ENCODE results near the gene PEX5L. TPM values are rescaled to one million over a fixed set of nuclear protein-coding genes. Genes with fewer than 3 reads are reported as not detected.

PEX5L gene
- total and polyA plus RNA-seq, 2 donors (not counting 1 experiment from before 2014, with no cell fraction given) = not detected

- Histone ChIP-seq H3K4me1 (ENCODE audit: control insufficient read depth in 2 of 2, insufficient read depth in 2 of 2, low read length in 2 of 2) (no peaks in the 10 kb centered on the region), H3K4me3 (ENCODE audit: control extremely low read depth in 1 of 5, extremely low read depth in 1 of 5, insufficient read depth in 1 of 5, low read depth in 2 of 5, low read length in 4 of 5) (no peak overlapping the region), H4K20me1 (ENCODE audit: control insufficient read depth, insufficient read depth, low read length, poor library complexity, severe bottlenecking) (no peaks in the 10 kb centered on the region), H3K9ac (ENCODE audit: low read length) (no peak overlapping the region), H3K27me3 (replicated peaks in 1 of 4; ENCODE audit: control extremely low read depth in 1 of 4, control insufficient read depth in 3 of 4, insufficient read depth in 4 of 4, low read length in 3 of 4) (no peaks in the 10 kb centered on the region), H2AFZ (ENCODE audit: insufficient read depth, low read depth, low read length, poor library complexity, severe bottlenecking) (no peak overlapping the region), H3K9me3 (ENCODE audit: control extremely low read depth in 1 of 3, control insufficient read depth in 2 of 3, insufficient read depth in 1 of 3, low read length in 2 of 3) (no peaks in the 10 kb centered on the region), H3K27ac (ENCODE audit: low read length in 2 of 2) (no peak overlapping the region), H3K79me2 (ENCODE audit: control insufficient read depth, insufficient read depth, low read length) (no peaks in the 10 kb centered on the region), H3K36me3 (replicated peaks in 1 of 2; ENCODE audit: control extremely low read depth in 1 of 2, control insufficient read depth in 1 of 2, extremely low read depth in 1 of 2, insufficient read depth in 2 of 2, low read length in 1 of 2) (no peaks in the 10 kb centered on the region), H3K4me2 (replicated peaks; ENCODE audit: low read depth, low read length, poor library complexity, severe bottlenecking) (no peak overlapping the region)
- peaks cover 2% of the 10 kb centered on the region for H3K9me3 Mint-ChIP-seq (ENCODE audit: insufficient read depth)
- ATAC-seq (ENCODE audit: low read depth) = no peak
- intact Hi-C loops (cut with micrococcal nuclease) = no loop called here
- CTCF ChIA-PET = no interaction called here
- DNase-seq = no peak
- H3K4me3 Mint-ChIP-seq = no peak overlapping the region
- H3K27ac Mint-ChIP-seq = no peak overlapping the region
- no peaks in the 10 kb centered on the region for H3K27me3 Mint-ChIP-seq
- no peaks in the 10 kb centered on the region for H3K4me1 Mint-ChIP-seq
- no CpG with 5 or more reads among the region's 2 CpGs for WGBS (ENCODE audit: insufficient coverage)
- TF ChIP-seq EZH2 (IDR thresholded peaks at IDR 0.05; ENCODE audit: borderline replicate concordance, insufficient read depth, low read depth, low read length, poor library complexity, severe bottlenecking) (no peak), CTCF (IDR thresholded peaks at IDR 0.05) (no peak)
- POLR2A ChIA-PET = no interaction called here
These were observed 48.5 kb upstream of the PEX5L start for GRCh38 chr3:180085122-180085710.

DNA sequence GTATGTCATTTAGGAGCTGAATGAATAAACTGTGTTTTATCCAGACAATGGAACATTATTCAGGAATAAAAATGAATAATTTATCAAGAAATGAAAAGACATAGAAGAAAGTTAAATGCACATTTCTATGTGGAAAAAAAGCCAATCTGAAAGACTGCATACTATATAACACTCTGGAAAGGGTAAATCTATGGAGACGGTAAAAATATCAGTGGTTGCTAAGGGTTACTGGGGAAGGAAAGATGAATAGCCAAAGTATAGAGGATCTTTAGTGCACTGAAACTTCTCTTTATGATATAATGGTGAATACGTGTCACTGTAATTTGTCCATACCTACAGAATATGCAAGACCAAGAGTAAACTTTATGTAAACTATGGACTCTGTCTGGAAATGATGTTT, 46.0 kb upstream of the PEX5L start:
- H3K9me3 ChIP-seq (ENCODE audit: control extremely low read depth in 1 of 3, control insufficient read depth in 2 of 3, insufficient read depth in 1 of 3, low read length in 2 of 3) = no peaks in the 10 kb centered on the region
- ChIA-PET CTCF (no interaction called here), POLR2A (no interaction called here)
- Mint-ChIP-seq H3K27ac (no peak overlapping the region), H3K4me3 (no peak overlapping the region), H3K4me1 (no peaks in the 10 kb centered on the region), H3K27me3 (peaks cover 2% of the 10 kb centered on the region), H3K9me3 (ENCODE audit: insufficient read depth) (no peaks in the 10 kb centered on the region)
- no CpG with 5 or more reads among the region's 2 CpGs for WGBS (ENCODE audit: insufficient coverage)
- H3K4me1 ChIP-seq (ENCODE audit: control insufficient read depth in 2 of 2, insufficient read depth in 2 of 2, low read length in 2 of 2) = no peaks in the 10 kb centered on the region
- DNase-seq = no peak
- H3K9ac ChIP-seq (ENCODE audit: low read length) = no peak overlapping the region
- intact Hi-C loops (cut with micrococcal nuclease) = no loop called here
- ATAC-seq (ENCODE audit: low read depth) = no peak
- no peak overlapping the region for H3K27ac ChIP-seq (ENCODE audit: low read length in 2 of 2)
- peaks cover 0 to 3% (median 0%) of the 10 kb centered on the region in 4 experiments for H3K27me3 ChIP-seq (replicated peaks in 1 of 4; ENCODE audit: control extremely low read depth in 1 of 4, control insufficient read depth in 3 of 4, insufficient read depth in 4 of 4, low read length in 3 of 4)
- no peak overlapping the region for H2AFZ ChIP-seq (ENCODE audit: insufficient read depth, low read depth, low read length, poor library complexity, severe bottlenecking)
- no peak overlapping the region for H3K4me3 ChIP-seq (ENCODE audit: control extremely low read depth in 1 of 5, extremely low read depth in 1 of 5, insufficient read depth in 1 of 5, low read depth in 2 of 5, low read length in 4 of 5)
- H3K4me2 ChIP-seq (replicated peaks; ENCODE audit: low read depth, low read length, poor library complexity, severe bottlenecking) = no peak overlapping the region
- TF ChIP-seq EZH2 (IDR thresholded peaks at IDR 0.05; ENCODE audit: borderline replicate concordance, insufficient read depth, low read depth, low read length, poor library complexity, severe bottlenecking) (no peak), CTCF (IDR thresholded peaks at IDR 0.05) (no peak)
- no peaks in the 10 kb centered on the region for H3K79me2 ChIP-seq (ENCODE audit: control insufficient read depth, insufficient read depth, low read length)
- H3K36me3 ChIP-seq (replicated peaks in 1 of 2; ENCODE audit: control extremely low read depth in 1 of 2, control insufficient read depth in 1 of 2, extremely low read depth in 1 of 2, insufficient read depth in 2 of 2, low read length in 1 of 2) = no peaks in the 10 kb centered on the region
- no peaks in the 10 kb centered on the region for H4K20me1 ChIP-seq (ENCODE audit: control insufficient read depth, insufficient read depth, low read length, poor library complexity, severe bottlenecking)
